ENCODE results near the gene PTPN7. TPM values are rescaled to one million over a fixed set of nuclear protein-coding genes. Genes with fewer than 3 reads are reported as not detected.

PTPN7 gene
- total RNA-seq, 1 donor from 2014 or later: 1.3 TPM

DNA sequence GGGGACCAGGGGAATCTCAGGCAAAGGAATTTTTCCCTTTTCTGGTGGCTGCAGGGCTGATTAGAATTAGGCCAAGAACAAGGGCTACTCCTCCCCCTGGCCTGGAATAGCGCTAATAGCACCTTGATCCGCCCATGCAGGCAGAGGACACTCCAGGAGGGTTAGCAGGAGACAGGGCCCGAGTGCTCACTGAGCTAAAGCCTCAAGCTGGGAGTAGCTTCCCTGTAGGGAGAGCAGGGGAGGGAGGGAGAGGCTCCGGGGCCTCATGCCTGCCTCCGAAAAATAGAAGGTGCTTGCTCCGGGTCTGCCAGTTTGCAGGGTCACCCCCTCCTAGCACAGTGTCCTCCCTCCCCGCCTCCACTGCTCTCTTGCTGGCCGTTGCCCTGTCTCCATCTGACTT lies 3.8 kb downstream of the PTPN7 start:
- Mint-ChIP-seq H3K27me3 (ENCODE audit: unreplicated experiment) (peaks cover 5% of the 10 kb centered on the region), H3K9me3 (ENCODE audit: unreplicated experiment) (no peaks in the 10 kb centered on the region), H3K4me3 (ENCODE audit: unreplicated experiment) (no peak overlapping the region), H3K36me3 (ENCODE audit: low read depth, unreplicated experiment) (no peaks in the 10 kb centered on the region), H3K4me1 (ENCODE audit: unreplicated experiment) (peaks cover 26% of the 10 kb centered on the region), H3K27ac (ENCODE audit: unreplicated experiment) (no peak overlapping the region)
- TF ChIP-seq, protein P1, sequence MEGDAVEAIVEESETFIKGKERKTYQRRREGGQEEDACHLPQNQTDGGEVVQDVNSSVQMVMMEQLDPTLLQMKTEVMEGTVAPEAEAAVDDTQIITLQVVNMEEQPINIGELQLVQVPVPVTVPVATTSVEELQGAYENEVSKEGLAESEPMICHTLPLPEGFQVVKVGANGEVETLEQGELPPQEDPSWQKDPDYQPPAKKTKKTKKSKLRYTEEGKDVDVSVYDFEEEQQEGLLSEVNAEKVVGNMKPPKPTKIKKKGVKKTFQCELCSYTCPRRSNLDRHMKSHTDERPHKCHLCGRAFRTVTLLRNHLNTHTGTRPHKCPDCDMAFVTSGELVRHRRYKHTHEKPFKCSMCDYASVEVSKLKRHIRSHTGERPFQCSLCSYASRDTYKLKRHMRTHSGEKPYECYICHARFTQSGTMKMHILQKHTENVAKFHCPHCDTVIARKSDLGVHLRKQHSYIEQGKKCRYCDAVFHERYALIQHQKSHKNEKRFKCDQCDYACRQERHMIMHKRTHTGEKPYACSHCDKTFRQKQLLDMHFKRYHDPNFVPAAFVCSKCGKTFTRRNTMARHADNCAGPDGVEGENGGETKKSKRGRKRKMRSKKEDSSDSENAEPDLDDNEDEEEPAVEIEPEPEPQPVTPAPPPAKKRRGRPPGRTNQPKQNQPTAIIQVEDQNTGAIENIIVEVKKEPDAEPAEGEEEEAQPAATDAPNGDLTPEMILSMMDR (IDR thresholded peaks at IDR 0.05; ENCODE audit: unreplicated experiment): no peak
- no peak for DNase-seq (ENCODE audit: low spot score)

DNA sequence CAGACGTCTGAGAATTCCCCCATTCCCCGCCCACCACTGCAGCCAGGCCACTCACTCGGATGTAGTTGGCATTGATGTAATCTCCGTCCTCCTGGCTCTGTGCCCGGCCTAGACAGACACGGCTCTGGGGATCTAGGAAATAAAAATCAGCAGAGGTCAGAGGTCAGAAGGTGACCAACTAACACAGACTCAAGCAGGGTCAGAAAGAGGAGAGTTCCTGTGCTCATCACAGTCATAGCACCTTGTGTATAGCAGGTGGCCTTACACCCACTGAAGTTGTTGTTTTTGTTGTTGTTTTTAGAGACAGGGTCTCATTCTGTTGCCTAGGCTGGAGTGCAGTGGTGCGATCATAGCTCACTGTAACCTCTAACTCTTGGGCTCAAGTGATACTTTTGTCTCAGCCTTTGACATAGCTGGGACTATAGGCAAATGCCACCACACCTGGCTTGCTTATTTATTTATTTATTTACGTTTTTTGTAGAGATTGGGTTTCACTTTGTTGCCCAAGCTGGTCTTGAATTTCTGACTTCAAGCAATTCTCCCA lies 4.9 kb downstream of the PTPN7 start:
- H3K27me3 Mint-ChIP-seq (ENCODE audit: unreplicated experiment): peaks cover 4% of the 10 kb centered on the region
- no peak for DNase-seq (ENCODE audit: low spot score)
- TF ChIP-seq, protein P1 (IDR thresholded peaks at IDR 0.05; ENCODE audit: unreplicated experiment): no peak
- H3K4me3 Mint-ChIP-seq (ENCODE audit: unreplicated experiment): no peak overlapping the region
- H3K4me1 Mint-ChIP-seq (ENCODE audit: unreplicated experiment): peaks cover 21% of the 10 kb centered on the region
- H3K36me3 Mint-ChIP-seq (ENCODE audit: low read depth, unreplicated experiment): peaks cover 6% of the 10 kb centered on the region
- H3K9me3 Mint-ChIP-seq (ENCODE audit: unreplicated experiment): no peaks in the 10 kb centered on the region
- no peak overlapping the region for H3K27ac Mint-ChIP-seq (ENCODE audit: unreplicated experiment)

DNA sequence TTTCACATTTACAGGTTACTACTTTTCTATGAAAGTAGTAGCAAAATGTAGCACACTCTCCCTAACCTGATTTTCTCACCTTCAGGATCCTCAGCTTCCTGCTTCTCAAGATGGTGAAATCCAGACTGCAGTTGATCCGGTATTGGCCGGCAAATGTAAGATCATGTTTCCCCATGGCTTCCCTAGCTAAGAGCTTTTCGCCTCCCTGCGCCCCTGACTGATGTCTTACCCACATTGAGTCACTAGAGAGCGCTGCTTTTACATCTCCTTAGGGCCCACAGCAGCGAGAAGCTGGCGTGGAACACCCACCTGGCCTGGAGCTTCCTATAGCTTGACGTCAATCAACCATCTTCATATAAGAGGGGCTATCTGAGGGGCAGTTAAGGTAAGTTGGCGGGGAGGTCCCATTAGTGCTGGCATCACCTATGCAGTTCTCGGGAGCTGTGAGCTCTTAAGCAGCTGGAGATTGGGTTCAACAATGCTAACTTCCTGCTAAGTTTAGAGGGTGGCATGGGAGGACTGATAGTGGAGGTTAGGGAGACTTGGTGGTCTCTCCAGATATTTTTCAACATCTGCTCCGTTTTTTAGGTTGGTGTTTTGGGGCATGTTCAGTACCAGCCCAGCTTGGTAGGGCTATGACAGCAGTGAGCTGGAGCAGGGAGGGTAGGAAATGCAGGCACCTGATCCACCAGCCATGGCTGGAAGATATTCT lies 5.5 kb downstream of the PTPN7 start:
- Mint-ChIP-seq H3K9me3 (ENCODE audit: unreplicated experiment) (no peaks in the 10 kb centered on the region), H3K4me1 (ENCODE audit: unreplicated experiment) (peaks cover 15% of the 10 kb centered on the region), H3K27me3 (ENCODE audit: unreplicated experiment) (peaks cover 6% of the 10 kb centered on the region), H3K36me3 (ENCODE audit: low read depth, unreplicated experiment) (peaks cover 6% of the 10 kb centered on the region), H3K27ac (ENCODE audit: unreplicated experiment) (no peak overlapping the region), H3K4me3 (ENCODE audit: unreplicated experiment) (no peak overlapping the region)
- peak; percentile 72 for DNase-seq (ENCODE audit: low spot score)
- TF ChIP-seq, protein P1 (IDR thresholded peaks at IDR 0.05; ENCODE audit: unreplicated experiment): peak; percentile 35

DNA sequence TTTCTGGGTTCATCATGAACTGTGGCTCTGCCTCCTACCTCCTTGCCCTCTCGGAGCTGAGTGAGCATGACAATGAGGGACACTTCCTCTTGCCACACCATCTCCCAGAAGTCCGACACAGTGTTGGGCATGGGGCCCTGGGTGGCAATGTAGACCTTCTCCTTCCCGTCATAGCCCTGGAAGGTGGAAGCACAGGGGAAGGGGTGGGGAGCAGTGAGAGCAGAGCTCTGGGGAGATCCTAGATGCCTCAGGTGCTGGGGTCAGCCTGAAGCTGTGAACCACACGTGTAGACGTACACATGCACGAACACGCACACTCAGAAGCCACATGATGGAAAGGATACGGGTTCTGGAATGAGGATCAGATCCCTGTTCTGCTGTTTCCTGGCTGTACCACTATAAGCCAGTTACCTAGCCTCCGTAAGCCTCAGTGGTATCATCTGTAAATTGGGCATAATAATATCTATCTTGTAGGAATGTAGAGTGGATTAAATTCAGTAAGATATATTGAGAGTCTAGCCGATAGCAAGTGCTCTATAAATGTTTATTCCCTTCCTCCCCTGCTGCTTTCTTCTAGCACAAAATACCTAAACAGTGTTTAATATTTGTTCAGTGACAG lies 6.1 kb downstream of the PTPN7 start:
- H3K9me3 Mint-ChIP-seq (ENCODE audit: unreplicated experiment): no peaks in the 10 kb centered on the region
- H3K27ac Mint-ChIP-seq (ENCODE audit: unreplicated experiment): no peak overlapping the region
- TF ChIP-seq, protein P1 (IDR thresholded peaks at IDR 0.05; ENCODE audit: unreplicated experiment): no peak
- H3K36me3 Mint-ChIP-seq (ENCODE audit: low read depth, unreplicated experiment): peaks cover 6% of the 10 kb centered on the region
- no peak for DNase-seq (ENCODE audit: low spot score)
- peaks cover 4% of the 10 kb centered on the region for H3K27me3 Mint-ChIP-seq (ENCODE audit: unreplicated experiment)
- no peak overlapping the region for H3K4me3 Mint-ChIP-seq (ENCODE audit: unreplicated experiment)
- H3K4me1 Mint-ChIP-seq (ENCODE audit: unreplicated experiment): peaks cover 9% of the 10 kb centered on the region

DNA sequence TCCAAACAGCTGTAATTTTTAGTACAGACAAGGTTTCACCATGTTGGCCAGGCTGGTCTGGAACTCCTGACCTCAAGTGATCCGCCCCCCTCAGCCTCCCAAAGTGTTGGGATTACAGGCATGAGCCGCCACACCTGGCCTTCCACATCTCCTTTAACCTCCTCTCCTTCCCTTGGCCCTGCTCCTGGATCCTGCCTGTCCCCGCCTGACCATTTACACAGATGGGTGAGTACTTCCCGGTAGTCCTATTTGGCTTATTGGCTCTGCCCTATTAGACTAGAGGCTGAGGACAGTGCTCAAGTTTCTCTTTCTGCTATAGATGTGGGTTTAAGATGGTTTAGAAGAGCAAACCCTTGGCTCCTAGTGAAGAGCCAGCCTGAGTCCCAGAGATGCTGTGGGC lies 7.1 kb downstream of the PTPN7 start:
- Mint-ChIP-seq H3K4me3 (ENCODE audit: unreplicated experiment) (no peak overlapping the region), H3K4me1 (ENCODE audit: unreplicated experiment) (peaks cover 9% of the 10 kb centered on the region), H3K27ac (ENCODE audit: unreplicated experiment) (no peak overlapping the region), H3K27me3 (ENCODE audit: unreplicated experiment) (peaks cover 8% of the 10 kb centered on the region), H3K9me3 (ENCODE audit: unreplicated experiment) (no peaks in the 10 kb centered on the region), H3K36me3 (ENCODE audit: low read depth, unreplicated experiment) (peaks cover 6% of the 10 kb centered on the region)
- DNase-seq (ENCODE audit: low spot score): no peak
- TF ChIP-seq, protein P1 (IDR thresholded peaks at IDR 0.05; ENCODE audit: unreplicated experiment): no peak
